LNCaP clone FGC (cell line): ENCODE measurements around the gene EMID1.

ENCODE experiments used
- DNase-seq: peaks from one replicate; pipeline ENCODE4 v3.0.0-alpha.2; 2011; ENCODE audit warnings: low read depth
- H3K4me3 ChIP-seq: 2 replicates; pipeline ENCODE4 v1.5.1; 2011; ENCODE audit warnings: mild to moderate bottlenecking, low read depth, low read length, control low read depth
- TF ChIP-seq, protein P1 (sequence below): IDR thresholded peaks from 2 replicates; pipeline ENCODE4 v1.5.1; 2012; ENCODE audit warnings: mild to moderate bottlenecking; ENCODE audit not compliant: control insufficient read depth, insufficient read depth; ENCODE audit errors: extremely low read depth

The EMID1 gene

DNA sequence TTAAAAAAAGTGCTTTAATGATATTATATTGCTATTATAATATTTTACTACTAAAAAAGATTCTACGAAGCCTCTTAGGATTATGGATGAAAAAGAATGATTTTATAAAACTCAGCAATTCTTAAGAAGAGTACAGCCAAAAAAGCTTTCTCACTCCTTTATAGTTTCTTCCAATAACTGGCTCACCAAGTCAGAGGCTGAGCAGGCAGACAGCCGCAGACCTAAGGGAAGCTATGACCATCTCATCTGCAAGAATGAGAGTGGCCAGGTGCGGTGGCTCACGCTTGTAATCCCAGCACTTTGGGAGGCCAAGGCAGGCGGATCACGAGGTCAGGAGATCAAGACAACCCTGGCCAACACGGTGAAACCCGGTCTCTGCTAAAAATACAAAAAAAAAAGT, 12.7 kb upstream of the EMID1 start:
- DNase-seq = no peak
- H3K4me3 ChIP-seq = no peak overlapping the region
- TF ChIP-seq, protein P1, sequence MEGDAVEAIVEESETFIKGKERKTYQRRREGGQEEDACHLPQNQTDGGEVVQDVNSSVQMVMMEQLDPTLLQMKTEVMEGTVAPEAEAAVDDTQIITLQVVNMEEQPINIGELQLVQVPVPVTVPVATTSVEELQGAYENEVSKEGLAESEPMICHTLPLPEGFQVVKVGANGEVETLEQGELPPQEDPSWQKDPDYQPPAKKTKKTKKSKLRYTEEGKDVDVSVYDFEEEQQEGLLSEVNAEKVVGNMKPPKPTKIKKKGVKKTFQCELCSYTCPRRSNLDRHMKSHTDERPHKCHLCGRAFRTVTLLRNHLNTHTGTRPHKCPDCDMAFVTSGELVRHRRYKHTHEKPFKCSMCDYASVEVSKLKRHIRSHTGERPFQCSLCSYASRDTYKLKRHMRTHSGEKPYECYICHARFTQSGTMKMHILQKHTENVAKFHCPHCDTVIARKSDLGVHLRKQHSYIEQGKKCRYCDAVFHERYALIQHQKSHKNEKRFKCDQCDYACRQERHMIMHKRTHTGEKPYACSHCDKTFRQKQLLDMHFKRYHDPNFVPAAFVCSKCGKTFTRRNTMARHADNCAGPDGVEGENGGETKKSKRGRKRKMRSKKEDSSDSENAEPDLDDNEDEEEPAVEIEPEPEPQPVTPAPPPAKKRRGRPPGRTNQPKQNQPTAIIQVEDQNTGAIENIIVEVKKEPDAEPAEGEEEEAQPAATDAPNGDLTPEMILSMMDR = no peak

- H3K4me3 ChIP-seq = no peak overlapping the region
- TF ChIP-seq, protein P1 = no peak
- DNase-seq = no peak
Measured at GRCh38 chr22:29194184-29194583, 11.5 kb upstream of the EMID1 start.

DNA sequence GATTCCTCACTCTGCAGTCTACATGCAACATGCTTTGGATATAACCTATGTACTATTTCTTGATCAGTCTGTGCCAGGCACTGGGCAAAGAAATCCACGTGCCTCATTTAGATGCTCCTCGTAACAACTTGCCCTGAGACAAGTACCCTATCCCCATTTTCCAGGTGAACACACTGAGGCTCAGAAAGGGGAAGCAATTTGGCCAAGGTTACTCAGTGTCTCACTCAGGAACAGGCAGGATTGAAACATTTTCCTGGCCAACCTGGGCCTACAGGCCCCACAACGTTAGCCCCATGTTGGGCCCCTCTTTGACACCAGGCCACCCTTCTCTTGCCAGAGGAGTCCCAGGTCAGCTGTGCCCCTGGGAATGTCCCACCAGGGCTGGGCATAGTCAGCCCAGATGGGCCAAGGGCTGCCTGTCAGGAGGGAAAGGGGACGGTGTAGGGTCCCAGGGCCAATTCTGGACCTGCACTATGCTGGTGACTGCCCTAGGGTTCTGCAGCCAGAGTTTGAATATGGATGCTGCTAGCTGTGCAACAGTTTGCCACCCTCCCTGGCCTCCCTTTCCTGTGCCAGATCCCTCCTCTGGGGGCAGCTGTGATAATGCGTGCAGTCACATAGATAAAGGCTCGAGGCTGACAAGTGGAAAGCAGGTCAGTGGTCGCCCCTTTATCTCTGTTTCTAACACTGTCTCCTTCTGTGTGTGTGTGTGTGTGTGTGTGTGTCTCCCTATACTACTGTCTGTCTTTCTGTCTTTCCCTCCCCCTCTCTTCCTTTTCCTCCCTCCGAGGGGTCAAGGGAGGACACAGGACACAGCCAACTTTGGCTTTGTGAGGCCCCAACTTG, 10.4 kb upstream of the EMID1 start:
- TF ChIP-seq, protein P1 = no peak
- DNase-seq = no peak
- no peak overlapping the region for H3K4me3 ChIP-seq

DNA sequence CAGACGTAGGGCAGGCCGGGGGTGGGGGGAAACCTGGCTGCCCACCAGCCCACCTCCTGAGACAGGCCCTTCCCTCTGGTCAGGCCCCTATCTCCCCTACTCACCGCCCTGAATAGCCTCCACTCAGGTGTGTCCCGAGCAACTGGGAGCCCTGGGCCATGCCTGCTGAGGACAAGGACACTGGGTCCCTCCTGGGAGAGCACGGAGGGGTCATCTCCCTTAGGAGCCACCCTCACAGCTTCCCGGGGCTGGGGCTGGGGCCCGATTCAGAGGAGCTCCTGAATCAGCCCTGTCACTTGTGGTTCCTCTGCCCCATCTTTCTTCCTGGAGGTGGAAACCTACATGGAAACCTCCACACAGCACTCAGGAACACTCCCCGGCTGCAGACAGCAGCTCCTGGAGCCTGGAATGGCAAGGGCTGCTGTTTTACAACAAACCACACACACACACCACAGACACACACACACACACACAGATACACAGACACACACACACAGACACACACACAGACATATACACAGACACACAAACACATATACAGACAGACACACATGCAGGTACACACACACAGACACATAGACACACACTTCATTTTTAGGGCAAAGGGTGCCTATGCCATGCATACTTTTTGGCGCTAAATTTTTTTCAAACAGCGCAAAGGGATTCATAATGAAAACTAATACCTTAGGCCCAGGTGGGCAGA, 9.6 kb upstream of the EMID1 start:
- TF ChIP-seq, protein P1 = no peak
- no peak overlapping the region for H3K4me3 ChIP-seq

DNA sequence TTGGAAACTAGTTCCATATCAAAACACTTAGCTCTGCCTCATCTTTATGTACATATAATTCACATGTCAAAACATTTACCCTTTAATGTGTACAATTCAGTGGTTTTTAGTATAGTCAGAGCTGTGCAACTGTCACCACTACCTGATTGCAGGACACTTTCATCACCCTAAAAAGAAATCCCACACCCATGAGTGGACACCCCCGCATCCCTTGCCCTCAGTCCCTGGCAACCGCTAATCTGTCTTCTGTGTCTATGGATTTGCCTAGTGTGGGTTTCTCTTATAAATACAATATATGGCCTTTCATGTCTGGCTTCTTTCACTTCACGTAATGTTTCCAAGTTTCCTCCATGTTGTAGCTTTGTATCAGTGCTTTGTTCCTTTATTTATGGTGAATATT, 8.6 kb upstream of the EMID1 start:
- no peak overlapping the region for H3K4me3 ChIP-seq
- no peak for DNase-seq
- TF ChIP-seq, protein P1 = no peak

More for the DNA sequence above, 9.6 kb upstream of the EMID1 start:
- DNase-seq = no peak

DNA sequence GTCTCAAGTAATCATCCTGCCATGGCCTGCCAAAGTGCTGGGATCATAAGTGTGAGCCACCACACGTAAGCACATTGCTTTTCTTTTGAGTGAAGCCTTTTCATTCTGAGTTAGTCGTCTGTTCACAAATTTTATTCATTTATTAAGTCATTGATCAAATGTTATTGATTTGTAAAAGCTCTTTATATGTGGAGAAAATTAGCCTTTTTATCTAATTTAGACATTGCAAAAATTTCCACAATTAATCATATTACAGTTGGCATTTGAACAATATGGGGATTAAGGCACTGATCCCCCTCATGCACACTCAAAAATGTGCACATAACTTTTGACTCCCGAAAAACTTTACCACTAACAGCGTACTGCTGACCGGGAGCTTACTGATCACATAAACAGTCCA, 7.5 kb upstream of the EMID1 start:
- DNase-seq = no peak
- no peak overlapping the region for H3K4me3 ChIP-seq
- TF ChIP-seq, protein P1 = no peak
